RWPE2 (cell line): ENCODE measurements around the gene PGA4.
"Not testable (repeated sequence)": the region's sequence is repeated elsewhere in the genome, so short reads cannot be mapped to it uniquely, and the experiment has no call there.

Experiments used
- ATAC-seq: fragments of 200-7000 bp; cut with Tn5 transposase; 3 replicates; pipeline ENCODE4 v1.9.1; 2021; ENCODE audit warnings: low read depth
- DNase-seq: peaks from one replicate; pipeline ENCODE4 v3.0.0-alpha.2; 2020; ENCODE audit warnings: low spot score
- H3K27ac ChIP-seq: fragments of 450-650 bp; 2 replicates; pipeline ENCODE4 v1.5.1; 2017; ENCODE audit warnings: mild to moderate bottlenecking; ENCODE audit not compliant: poor library complexity, severe bottlenecking
- H3K27me3 ChIP-seq: fragments of 250-450 bp; sonication (Bioruptor Pico); 2 replicates; pipeline ENCODE4 v1.5.1; 2021; ENCODE audit warnings: mild to moderate bottlenecking, moderate library complexity; ENCODE audit not compliant: insufficient read depth, poor library complexity, severe bottlenecking
- H3K36me3 ChIP-seq: fragments of 250-450 bp; sonication (Bioruptor Pico); 2 replicates; pipeline ENCODE4 v1.5.1; 2020; ENCODE audit warnings: low read depth, mild to moderate bottlenecking, moderate library complexity
- H3K4me1 ChIP-seq: fragments of 250-450 bp; sonication (Bioruptor Pico); 2 replicates; pipeline ENCODE4 v1.5.1; 2021; ENCODE audit warnings: mild to moderate bottlenecking, moderate library complexity; ENCODE audit not compliant: insufficient read depth, poor library complexity, severe bottlenecking
- H3K4me3 ChIP-seq: fragments of 250-450 bp; sonication (Bioruptor Pico); 2 replicates; pipeline ENCODE4 v1.5.1; 2021; ENCODE audit warnings: mild to moderate bottlenecking, moderate library complexity; ENCODE audit not compliant: severe bottlenecking
- H3K9me3 ChIP-seq: fragments of 250-450 bp; sonication (Bioruptor Pico); 2 replicates; pipeline ENCODE4 v1.5.1; 2021; ENCODE audit warnings: mild to moderate bottlenecking, moderate library complexity; ENCODE audit not compliant: severe bottlenecking

Gene PGA4

GRCh38 chr11:61207636-61208310, 14.4 kb upstream of the PGA4 start:
- not testable (repeated sequence) for H3K27ac ChIP-seq, ATAC-seq, H3K4me3 ChIP-seq, H3K27me3 ChIP-seq, H3K9me3 ChIP-seq, DNase-seq, H3K4me1 ChIP-seq, H3K36me3 ChIP-seq

DNA sequence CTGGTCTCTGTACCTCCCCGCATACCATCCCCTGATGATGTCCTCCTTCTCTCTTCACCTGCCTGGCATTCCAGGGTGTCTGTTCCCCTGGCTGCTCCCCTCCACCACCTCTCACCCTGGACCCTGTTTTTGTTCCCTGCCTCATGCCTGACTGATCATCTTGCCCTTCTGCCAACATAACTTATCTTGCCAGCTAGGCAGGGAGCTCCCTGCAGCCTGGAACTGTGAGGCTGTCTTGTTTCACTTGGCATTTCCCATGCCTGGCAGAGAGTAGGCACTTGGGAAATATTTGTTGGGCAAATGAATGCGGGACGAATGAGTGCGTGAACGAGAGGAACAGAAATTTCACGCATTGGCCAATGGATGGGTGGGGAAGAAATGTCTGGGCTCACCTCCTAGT, 11.5 kb upstream of the PGA4 start:
- H3K27ac ChIP-seq, H3K36me3 ChIP-seq, H3K27me3 ChIP-seq, H3K4me3 ChIP-seq, DNase-seq, H3K9me3 ChIP-seq, H3K4me1 ChIP-seq, ATAC-seq: not testable (repeated sequence)

- ATAC-seq, H3K4me3 ChIP-seq, H3K27ac ChIP-seq, DNase-seq, H3K4me1 ChIP-seq, H3K36me3 ChIP-seq, H3K27me3 ChIP-seq, H3K9me3 ChIP-seq: not testable (repeated sequence)
Measured at GRCh38 chr11:61211327-61211952, 10.7 kb upstream of the PGA4 start.

DNA sequence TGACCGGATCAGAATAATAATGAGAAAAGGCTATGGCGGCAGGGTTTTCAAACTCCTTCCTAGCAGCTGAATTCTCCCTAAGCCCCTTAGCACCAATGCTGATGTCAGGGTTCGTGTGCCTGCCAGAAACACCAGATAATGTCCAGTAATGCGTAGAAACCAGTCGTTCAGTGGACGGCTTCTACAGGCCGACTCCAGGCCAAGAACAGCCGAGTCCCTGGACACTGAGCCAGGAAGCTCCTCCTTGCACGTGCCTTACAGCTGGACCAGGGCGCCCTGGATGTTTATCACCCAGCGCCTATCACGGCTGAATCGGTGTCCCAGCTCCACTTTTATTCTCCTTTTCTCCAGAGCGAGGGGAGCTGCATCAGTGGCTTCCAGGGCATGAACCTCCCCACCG, 9.9 kb upstream of the PGA4 start:
- H3K9me3 ChIP-seq, H3K4me1 ChIP-seq, H3K27me3 ChIP-seq, H3K4me3 ChIP-seq, H3K27ac ChIP-seq, DNase-seq, H3K36me3 ChIP-seq, ATAC-seq: not testable (repeated sequence)

- H3K36me3 ChIP-seq, H3K27ac ChIP-seq, H3K27me3 ChIP-seq, H3K9me3 ChIP-seq, ATAC-seq, DNase-seq, H3K4me3 ChIP-seq, H3K4me1 ChIP-seq: not testable (repeated sequence)
Measured at GRCh38 chr11:61213711-61214324, 8.3 kb upstream of the PGA4 start.

DNA sequence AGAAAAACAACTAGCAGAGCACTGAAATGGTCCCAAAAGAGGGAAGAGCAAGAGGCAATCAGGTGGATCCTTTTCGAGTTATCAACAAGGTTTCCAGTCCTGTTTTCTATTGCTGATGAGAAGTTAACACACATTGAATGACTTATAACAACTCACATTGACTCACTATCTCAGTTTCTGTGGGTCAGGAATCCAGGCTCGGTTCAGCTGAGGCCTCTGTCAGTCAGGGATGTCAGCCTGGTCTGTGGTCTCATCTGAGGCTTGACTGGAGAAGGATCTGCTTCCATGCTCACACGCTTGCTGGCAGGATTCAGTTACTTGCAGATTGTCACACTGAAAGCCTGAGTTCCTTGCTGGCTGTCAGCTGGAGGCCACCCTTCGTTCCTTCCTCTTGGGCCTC, 3.8 kb upstream of the PGA4 start:
- ATAC-seq, result not testable (repeated sequence)

DNA sequence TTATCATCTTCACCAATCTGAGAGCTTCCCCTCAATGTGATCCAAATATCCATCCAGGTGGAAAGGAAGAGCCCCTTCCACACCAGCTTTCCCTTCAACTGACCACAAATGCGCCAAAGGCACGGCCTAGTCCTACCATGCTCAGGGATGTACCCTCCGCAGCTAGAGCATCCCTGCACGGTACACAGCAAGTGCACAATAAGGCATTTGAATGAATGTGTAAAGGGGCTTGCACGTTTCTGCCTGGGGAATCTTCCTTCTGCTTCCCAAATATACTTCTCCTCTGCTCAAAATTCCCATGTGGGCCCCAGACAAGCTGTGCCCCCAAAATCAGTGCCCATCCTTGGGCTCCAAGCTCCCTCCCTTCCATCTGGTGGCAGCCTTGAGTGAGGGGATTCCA, 3.1 kb upstream of the PGA4 start:
- H3K4me3 ChIP-seq, H3K9me3 ChIP-seq, H3K27ac ChIP-seq, ATAC-seq, H3K4me1 ChIP-seq, DNase-seq, H3K27me3 ChIP-seq, H3K36me3 ChIP-seq: not testable (repeated sequence)

More for the DNA sequence above, 3.8 kb upstream of the PGA4 start:
- H3K4me3 ChIP-seq, H3K36me3 ChIP-seq, DNase-seq, H3K9me3 ChIP-seq, H3K27me3 ChIP-seq, H3K4me1 ChIP-seq, H3K27ac ChIP-seq: not testable (repeated sequence)

DNA sequence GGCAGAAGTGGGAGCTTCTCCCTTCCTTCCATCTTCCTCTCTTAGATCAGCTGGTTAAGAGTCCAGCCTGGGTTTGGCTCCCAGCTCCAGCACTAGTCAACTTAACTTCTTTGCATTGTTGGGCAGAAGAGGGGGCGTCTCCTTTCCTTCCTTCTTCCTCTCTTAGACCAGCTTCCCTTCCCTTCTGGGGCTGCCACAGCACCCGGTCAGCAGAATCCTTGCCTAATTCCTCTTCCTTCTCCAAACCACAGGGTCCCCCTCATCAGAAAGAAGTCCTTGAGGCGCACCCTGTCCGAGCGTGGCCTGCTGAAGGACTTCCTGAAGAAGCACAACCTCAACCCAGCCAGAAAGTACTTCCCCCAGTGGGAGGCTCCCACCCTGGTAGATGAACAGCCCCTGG, 545 bp downstream of the PGA4 start:
- H3K9me3 ChIP-seq, H3K27ac ChIP-seq, ATAC-seq, H3K4me3 ChIP-seq, H3K27me3 ChIP-seq, DNase-seq, H3K4me1 ChIP-seq, H3K36me3 ChIP-seq: not testable (repeated sequence)

DNA sequence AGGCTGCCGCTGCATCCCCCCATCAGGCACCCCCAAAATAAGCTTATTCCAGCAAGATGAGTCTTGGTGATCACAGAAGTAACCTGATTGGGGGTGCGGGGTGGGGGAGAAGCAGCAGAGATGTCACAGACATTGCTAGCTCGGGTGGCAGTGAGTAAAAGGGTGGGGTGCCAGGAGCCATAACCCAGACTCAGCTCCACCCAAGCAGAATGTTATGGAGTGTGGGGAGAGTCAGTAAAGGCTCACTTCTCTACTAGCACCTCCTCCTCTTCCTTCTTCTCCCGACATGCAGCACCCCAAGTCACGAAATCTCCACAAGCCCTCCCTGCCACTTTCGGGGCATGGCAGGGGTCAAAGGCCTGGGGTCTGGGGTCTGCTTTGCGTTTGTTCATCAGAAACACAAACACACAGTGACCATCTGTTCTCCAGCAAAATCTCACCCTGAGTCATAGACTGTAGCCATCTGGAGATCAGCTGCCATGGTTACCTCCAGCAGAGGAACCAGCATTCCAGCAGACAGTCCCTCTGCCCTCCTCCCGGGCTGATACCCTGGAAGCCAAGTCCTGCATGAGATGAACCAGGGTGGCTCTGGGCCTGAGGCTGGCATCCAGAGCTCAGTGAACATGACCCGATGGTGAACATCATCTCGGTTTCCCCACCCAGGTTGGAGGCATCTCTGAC, 4.5 kb downstream of the PGA4 start:
- H3K4me1 ChIP-seq, H3K27me3 ChIP-seq, H3K36me3 ChIP-seq, H3K4me3 ChIP-seq, DNase-seq, ATAC-seq, H3K9me3 ChIP-seq, H3K27ac ChIP-seq: not testable (repeated sequence)

- not testable (repeated sequence) for H3K4me1 ChIP-seq, H3K27me3 ChIP-seq, H3K9me3 ChIP-seq, H3K4me3 ChIP-seq, ATAC-seq, H3K36me3 ChIP-seq, H3K27ac ChIP-seq, DNase-seq
Measured at GRCh38 chr11:61229458-61229857, 7.3 kb downstream of the PGA4 start.

DNA sequence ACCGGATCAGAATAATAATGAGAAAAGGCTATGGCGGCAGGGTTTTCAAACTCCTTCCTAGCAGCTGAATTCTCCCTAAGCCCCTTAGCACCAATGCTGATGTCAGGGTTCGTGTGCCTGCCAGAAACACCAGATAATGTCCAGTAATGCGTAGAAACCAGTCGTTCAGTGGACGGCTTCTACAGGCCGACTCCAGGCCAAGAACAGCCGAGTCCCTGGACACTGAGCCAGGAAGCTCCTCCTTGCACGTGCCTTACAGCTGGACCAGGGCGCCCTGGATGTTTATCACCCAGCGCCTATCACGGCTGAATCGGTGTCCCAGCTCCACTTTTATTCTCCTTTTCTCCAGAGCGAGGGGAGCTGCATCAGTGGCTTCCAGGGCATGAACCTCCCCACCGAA, 8.9 kb downstream of the PGA4 start:
- ATAC-seq, H3K27me3 ChIP-seq: not testable (repeated sequence)

More for the DNA sequence above, 8.9 kb downstream of the PGA4 start:
- not testable (repeated sequence) for H3K4me3 ChIP-seq, H3K36me3 ChIP-seq, H3K4me1 ChIP-seq, DNase-seq, H3K27ac ChIP-seq, H3K9me3 ChIP-seq
